ENCODE results near the gene AGBL4.

The AGBL4 gene

GRCh38 chr1:49694251-49694827 lies 329.4 kb downstream of the AGBL4 start:
- no peak for DNase-seq (ENCODE audit: low read depth)

- no peak for DNase-seq (ENCODE audit: low read depth)
Measured at GRCh38 chr1:49686107-49686506, 337.6 kb downstream of the AGBL4 start.

GRCh38 chr1:49677706-49678105 lies 346.0 kb downstream of the AGBL4 start:
- DNase-seq (ENCODE audit: low read depth): no peak

DNA sequence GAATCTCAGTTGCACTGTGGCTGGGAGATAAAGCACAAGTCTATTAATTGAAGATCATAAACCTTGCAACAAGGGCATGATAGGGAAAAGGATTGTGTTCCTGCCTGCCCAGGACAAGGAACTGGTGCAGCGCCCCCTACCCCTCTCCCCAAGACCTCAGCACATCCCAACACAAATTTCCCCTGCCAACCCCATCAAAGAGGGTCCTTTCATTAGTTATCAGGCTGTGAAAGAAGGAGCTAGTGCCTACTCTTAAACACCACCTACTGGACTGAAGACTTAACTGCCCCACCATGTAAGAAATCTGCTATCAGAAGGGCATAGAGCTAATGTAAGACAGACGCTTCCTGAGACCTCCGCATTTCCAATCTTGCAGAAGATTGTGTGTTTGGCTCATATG lies 372.6 kb downstream of the AGBL4 start:
- DNase-seq (ENCODE audit: low read depth): no peak

- DNase-seq (ENCODE audit: low read depth): no peak
Measured at GRCh38 chr1:49630156-49630555, 393.6 kb downstream of the AGBL4 start.

DNA sequence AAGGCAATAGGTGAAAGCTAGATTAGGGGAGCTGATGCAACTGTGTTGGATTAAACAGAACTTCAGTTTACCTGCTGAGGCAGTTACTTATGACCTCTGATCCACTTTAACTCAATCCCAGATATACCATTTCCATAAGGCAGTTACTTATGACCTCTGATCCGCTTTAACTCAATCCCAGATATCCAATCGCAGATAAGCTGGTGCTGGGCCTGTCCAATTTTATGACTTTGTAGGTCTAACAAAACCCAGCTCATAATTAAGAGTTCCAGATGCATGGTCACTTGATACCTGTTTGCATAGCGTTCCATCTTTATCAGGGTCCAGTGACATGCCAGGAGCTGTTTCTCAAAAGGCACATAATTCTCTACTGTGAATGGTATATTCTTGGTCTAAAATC lies 396.0 kb downstream of the AGBL4 start:
- no peak for DNase-seq (ENCODE audit: low read depth)

GRCh38 chr1:49626472-49626871 lies 397.3 kb downstream of the AGBL4 start:
- DNase-seq (ENCODE audit: low read depth): no peak

GRCh38 chr1:49622877-49623276 lies 400.9 kb downstream of the AGBL4 start:
- no peak for DNase-seq (ENCODE audit: low read depth)

GRCh38 chr1:49606082-49606481 lies 417.7 kb downstream of the AGBL4 start:
- no peak for DNase-seq (ENCODE audit: low read depth)

- no peak for DNase-seq (ENCODE audit: low read depth)
Measured at GRCh38 chr1:49597436-49597835, 426.3 kb downstream of the AGBL4 start.

GRCh38 chr1:49576327-49576901 lies 447.3 kb downstream of the AGBL4 start:
- no peak for DNase-seq (ENCODE audit: low read depth)

- DNase-seq (ENCODE audit: low read depth): no peak
Measured at GRCh38 chr1:49556676-49557234, 467.0 kb downstream of the AGBL4 start.

DNA sequence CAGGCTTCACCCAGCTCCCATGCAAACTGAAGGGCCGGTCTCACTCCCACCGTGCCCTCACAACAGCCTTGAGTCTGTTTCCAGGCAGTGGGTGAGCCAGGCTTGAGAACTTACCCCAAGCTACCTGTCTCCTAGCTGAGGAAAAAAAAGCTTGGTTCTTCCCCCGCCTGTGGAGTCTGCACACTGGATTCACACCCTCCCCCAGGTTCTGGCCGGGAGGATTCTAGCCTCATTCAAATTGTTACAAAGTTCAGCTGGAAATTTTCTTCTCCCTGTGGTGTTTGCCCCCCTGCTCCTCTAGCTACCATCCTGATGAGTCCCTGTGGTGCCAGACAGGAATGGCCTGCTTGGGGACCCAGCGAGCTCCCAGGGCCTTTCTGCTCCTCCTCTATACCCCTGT lies 471.7 kb downstream of the AGBL4 start:
- DNase-seq (ENCODE audit: low read depth): no peak

DNA sequence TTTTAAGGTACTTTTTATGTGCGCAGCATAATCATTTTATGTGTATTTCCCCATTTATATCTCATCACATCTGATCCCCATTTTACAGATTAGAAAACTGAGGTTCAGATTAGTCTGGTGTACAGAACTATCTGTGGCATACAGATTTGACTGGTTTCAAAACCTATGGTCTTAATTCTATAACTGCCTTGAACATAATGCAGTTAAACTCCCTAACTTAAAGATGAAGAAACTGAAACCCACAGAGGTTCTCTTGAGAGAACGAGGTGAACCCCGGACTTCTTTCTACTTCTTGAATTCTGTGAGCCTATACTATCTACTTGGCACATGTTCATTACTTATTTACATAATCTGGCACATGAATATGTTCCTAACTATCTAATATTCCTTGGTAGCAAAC lies 479.1 kb downstream of the AGBL4 start:
- no peak for DNase-seq (ENCODE audit: low read depth)

DNA sequence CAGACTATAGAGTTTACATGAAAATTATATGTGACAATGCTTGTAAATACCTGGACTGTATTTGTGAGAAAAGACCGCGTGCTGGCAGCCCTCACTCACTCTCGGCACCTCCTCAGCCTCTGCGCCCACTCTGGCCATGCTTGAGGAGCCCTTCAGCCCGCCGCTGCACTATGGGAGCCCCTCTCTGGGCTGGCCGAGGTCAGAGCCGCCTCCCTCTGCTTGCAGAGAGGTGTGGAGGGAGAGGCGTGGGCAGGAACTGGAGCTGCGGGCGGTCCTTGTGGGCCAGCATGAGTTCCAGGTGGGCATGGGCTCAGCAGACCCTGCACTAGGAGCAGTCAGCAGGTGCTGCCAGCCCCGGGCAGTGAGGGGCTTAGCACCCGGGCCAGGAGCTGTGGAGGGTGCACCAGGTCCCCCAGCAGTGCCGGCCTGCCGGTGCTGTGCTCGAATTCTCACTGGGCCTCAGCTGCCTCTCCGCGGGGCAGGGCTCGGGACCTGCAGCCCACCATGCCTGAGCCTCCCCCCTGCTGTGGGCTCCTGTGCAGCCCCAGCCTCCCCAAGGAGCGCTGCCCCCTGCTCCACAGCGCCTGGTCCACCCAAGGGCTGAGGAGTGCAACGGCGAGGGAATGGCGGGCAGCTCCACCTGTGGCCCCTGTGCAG lies 482.5 kb downstream of the AGBL4 start:
- no peak for DNase-seq (ENCODE audit: low read depth)

DNA sequence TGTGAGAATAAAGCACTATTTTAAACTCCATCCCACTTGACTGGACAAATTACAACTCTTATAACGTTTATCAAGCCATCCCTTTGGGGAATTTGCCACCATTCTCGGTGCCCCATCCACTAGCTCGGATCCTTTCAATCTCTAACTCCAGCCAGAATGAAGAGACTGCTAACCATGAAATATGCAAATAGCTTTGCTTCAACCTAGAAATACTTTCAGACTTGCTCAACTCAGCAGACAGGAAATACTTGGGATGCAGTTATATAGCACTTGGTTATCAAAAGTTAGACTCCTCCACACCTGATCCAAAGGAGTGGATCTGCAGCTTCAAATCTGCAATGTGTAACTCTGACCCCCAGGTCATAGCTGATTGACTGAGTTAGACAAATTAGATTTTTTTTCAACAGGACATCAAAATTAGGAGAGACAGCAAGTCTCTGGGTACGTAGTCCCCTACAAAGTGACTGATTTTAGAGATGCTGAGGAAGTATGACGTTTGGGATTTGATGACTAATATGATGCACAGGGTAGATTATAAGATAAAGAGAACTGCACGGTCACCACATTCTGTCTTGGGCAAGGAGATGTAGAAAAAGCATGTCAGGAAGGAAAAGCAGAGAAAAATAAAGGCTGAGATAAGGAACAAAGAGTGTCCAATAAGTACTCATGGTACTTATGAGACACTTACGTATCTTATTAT lies 496.0 kb downstream of the AGBL4 start:
- no peak for DNase-seq (ENCODE audit: low read depth)

GRCh38 chr1:49526672-49527071 lies 497.1 kb downstream of the AGBL4 start:
- no peak for DNase-seq (ENCODE audit: low read depth)

GRCh38 chr1:49523764-49524163 lies 500.0 kb downstream of the AGBL4 start:
- DNase-seq (ENCODE audit: low read depth): no peak

GRCh38 chr1:49466961-49467360 lies 556.8 kb downstream of the AGBL4 start:
- DNase-seq (ENCODE audit: low read depth): no peak

DNA sequence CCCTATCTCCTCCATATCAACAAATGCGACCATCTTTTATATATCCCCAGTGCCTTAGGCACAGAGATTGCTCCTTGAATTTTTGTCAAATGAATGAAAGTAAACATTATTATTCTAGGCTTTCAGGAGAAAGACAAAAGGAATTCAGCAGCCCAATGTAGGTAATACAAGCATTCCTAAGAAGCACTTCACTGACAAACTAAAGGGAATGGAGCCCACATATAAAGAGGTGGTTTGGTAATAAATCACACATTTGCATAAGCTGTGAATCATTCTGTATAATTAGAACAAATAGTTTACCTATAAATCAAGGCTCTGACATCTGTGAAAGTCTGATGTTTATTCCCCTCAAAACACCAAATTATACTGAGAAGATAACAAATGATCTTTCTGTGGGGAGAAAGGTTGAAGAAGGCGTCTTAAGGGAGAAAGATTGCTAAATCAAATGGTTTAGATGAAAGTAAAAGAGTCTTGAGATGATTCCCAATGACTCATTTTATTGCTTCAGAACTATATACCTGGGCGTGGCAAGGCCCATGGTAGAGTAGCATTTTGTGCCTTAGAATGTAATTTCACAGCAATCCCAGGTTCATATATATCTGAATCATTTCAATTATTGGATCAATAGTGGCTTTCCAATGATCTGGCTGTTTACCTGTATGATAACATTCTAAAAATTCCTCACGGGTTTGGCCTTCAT lies 558.1 kb downstream of the AGBL4 start:
- no peak for DNase-seq (ENCODE audit: low read depth)

- DNase-seq (ENCODE audit: low read depth): no peak
Measured at GRCh38 chr1:49448200-49448599, 575.6 kb downstream of the AGBL4 start.

DNA sequence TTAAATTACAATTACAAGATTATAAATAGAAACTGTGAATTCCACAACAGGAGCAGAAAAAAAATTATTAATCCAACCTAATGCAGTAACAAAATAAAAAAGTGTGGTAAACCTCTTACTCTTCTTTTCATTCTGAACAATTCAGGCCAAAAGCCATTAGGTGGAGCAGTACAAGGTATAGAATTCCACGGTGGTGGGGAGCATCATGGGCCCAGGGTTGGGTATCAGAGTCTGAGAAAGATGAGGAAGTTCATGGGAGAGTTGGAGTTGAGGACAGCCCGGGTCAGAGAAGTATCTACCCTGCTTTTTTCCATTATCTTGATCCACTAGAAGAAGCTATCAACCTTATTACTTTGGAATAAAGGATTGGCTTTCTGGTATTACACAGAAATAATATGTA lies 586.9 kb downstream of the AGBL4 start:
- DNase-seq (ENCODE audit: low read depth): no peak
